IMR-90 (cell line): ENCODE data around the gene SDR39U1.

Source experiments
- POLR2A ChIP-seq: IDR thresholded peaks from 2 replicates; pipeline ENCODE4 v1.6.1; 2012; ENCODE audit warnings: mild to moderate bottlenecking, low read depth, low read length
- RAD21 ChIP-seq: IDR thresholded peaks from 2 replicates; pipeline ENCODE4 v1.6.1; 2012; ENCODE audit warnings: low read length, improper control_type of control experiment
- RFX5 ChIP-seq: IDR thresholded peaks from 2 replicates; pipeline ENCODE4 v1.8.0; 2012; ENCODE audit warnings: low read depth, mild to moderate bottlenecking, low read length, moderate library complexity
- SMC3 ChIP-seq: fragments of 150-350 bp; IDR thresholded peaks from 2 replicates; pipeline ENCODE4 v1.6.1; 2016; ENCODE audit warnings: low read depth, mild to moderate bottlenecking, antibody characterized with exemption, low read length, moderate library complexity
- TF ChIP-seq, protein P1 (sequence below): conservative IDR thresholded peaks from 2 replicates; pipeline ENCODE4 v1.5.1; 2012; ENCODE audit warnings: mild to moderate bottlenecking, low read depth, low read length, improper control_type of control experiment

DNA sequence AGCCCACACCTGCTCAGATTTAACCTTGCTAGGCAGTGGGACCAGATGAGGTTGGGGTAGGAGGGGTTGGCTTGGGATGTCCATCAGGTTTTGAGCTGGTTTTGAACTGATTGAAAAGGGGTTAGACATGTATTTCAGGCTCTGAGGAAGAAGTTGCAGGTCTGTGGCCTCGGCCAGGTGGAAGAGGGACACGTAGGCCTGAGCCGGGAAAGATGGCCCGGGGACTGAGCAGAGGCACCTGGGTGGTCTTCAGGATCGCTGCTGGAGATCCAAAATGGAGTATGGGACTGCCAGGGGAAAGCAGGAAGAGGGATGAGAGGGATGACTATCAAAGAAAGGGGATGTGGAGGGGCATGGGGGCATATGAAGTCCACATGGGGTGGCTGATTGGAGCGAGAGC lies 36.2 kb downstream of the SDR39U1 start:
- TF ChIP-seq, protein P1, sequence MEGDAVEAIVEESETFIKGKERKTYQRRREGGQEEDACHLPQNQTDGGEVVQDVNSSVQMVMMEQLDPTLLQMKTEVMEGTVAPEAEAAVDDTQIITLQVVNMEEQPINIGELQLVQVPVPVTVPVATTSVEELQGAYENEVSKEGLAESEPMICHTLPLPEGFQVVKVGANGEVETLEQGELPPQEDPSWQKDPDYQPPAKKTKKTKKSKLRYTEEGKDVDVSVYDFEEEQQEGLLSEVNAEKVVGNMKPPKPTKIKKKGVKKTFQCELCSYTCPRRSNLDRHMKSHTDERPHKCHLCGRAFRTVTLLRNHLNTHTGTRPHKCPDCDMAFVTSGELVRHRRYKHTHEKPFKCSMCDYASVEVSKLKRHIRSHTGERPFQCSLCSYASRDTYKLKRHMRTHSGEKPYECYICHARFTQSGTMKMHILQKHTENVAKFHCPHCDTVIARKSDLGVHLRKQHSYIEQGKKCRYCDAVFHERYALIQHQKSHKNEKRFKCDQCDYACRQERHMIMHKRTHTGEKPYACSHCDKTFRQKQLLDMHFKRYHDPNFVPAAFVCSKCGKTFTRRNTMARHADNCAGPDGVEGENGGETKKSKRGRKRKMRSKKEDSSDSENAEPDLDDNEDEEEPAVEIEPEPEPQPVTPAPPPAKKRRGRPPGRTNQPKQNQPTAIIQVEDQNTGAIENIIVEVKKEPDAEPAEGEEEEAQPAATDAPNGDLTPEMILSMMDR, result no peak
- TF ChIP-seq RAD21 (no peak), POLR2A (no peak), RFX5 (no peak), SMC3 (no peak)
